Measurements from ENCODE around the gene PROCA1.
"Not testable (repeated sequence)": the region's sequence is repeated elsewhere in the genome, so short reads cannot be mapped to it uniquely, and the experiment has no call there.

PROCA1 gene

GRCh38 chr17:28667870-28668269 is 43.8 kb downstream of the PROCA1 start:
- DNase-seq (ENCODE audit: low spot score) = no peak

GRCh38 chr17:28665994-28666393 is 45.7 kb downstream of the PROCA1 start:
- DNase-seq (ENCODE audit: low spot score) = no peak

GRCh38 chr17:28663723-28664122 is 48.0 kb downstream of the PROCA1 start:
- no peak for DNase-seq (ENCODE audit: low spot score)

- no peak for DNase-seq (ENCODE audit: low spot score)
Measured at GRCh38 chr17:28662527-28662829, 49.2 kb downstream of the PROCA1 start.

- DNase-seq (ENCODE audit: low spot score) = peak; percentile 94
Measured at GRCh38 chr17:28661635-28662526, 49.8 kb downstream of the PROCA1 start, which contains the start of the genes SDF2 and SUPT6H. Gene SDF2 (minus strand): TSS chr17:28661906. CDS start chr17:28661876, 30 bp downstream. Gene SUPT6H (plus strand): TSS chr17:28662205. CDS start chr17:28673402, 11,197 bp downstream.

GRCh38 chr17:28659497-28659881 is 52.2 kb downstream of the PROCA1 start:
- DNase-seq (ENCODE audit: low spot score) = not testable (repeated sequence)

GRCh38 chr17:28658766-28659496 is 52.8 kb downstream of the PROCA1 start:
- DNase-seq (ENCODE audit: low spot score) = not testable (repeated sequence)

- DNase-seq (ENCODE audit: low spot score) = not testable (repeated sequence)
Measured at GRCh38 chr17:28658342-28658741, 53.3 kb downstream of the PROCA1 start.

GRCh38 chr17:28657756-28658155 is 53.9 kb downstream of the PROCA1 start:
- DNase-seq (ENCODE audit: low spot score) = no peak

GRCh38 chr17:28655160-28655559 is 56.5 kb downstream of the PROCA1 start:
- no peak for DNase-seq (ENCODE audit: low spot score)
